ENCODE measurements around the gene AGA.

Gene AGA

GRCh38 chr4:177446586-177446985 lies 4.3 kb upstream of the AGA start:
- DNase-seq: no peak

GRCh38 chr4:177444911-177445736 lies 2.9 kb upstream of the AGA start:
- DNase-seq: no peak

GRCh38 chr4:177441061-177441802 lies 1.0 kb downstream of the AGA start:
- no peak for DNase-seq

- no peak for DNase-seq
Measured at GRCh38 chr4:177436456-177436855, 5.8 kb downstream of the AGA start.

GRCh38 chr4:177434667-177435066 lies 7.6 kb downstream of the AGA start:
- no peak for DNase-seq

GRCh38 chr4:177427192-177427591 lies 15.0 kb downstream of the AGA start:
- no peak for DNase-seq

- no peak for DNase-seq
Measured at GRCh38 chr4:177419434-177419833, 22.8 kb downstream of the AGA start.

GRCh38 chr4:177413656-177414055 lies 28.6 kb downstream of the AGA start:
- DNase-seq: no peak

GRCh38 chr4:177413076-177413475 lies 29.2 kb downstream of the AGA start:
- DNase-seq: no peak

- no peak for DNase-seq
Measured at GRCh38 chr4:177411996-177412395, 30.2 kb downstream of the AGA start.

- no peak for DNase-seq
Measured at GRCh38 chr4:177410566-177410965, 31.7 kb downstream of the AGA start.

GRCh38 chr4:177408023-177408422 lies 34.2 kb downstream of the AGA start:
- DNase-seq: no peak

GRCh38 chr4:177405508-177405907 lies 36.7 kb downstream of the AGA start:
- no peak for DNase-seq

GRCh38 chr4:177404986-177405385 lies 37.3 kb downstream of the AGA start:
- no peak for DNase-seq

GRCh38 chr4:177404342-177404741 lies 37.9 kb downstream of the AGA start:
- no peak for DNase-seq

GRCh38 chr4:177403746-177404145 lies 38.5 kb downstream of the AGA start:
- no peak for DNase-seq

GRCh38 chr4:177401658-177402273 lies 40.5 kb downstream of the AGA start:
- no peak for DNase-seq

GRCh38 chr4:177400030-177400429 lies 42.2 kb downstream of the AGA start:
- no peak for DNase-seq

- DNase-seq: no peak
Measured at GRCh38 chr4:177396352-177396751, 45.9 kb downstream of the AGA start.

- no peak for DNase-seq
Measured at GRCh38 chr4:177393236-177393635, 49.0 kb downstream of the AGA start.

GRCh38 chr4:177391953-177392352 lies 50.3 kb downstream of the AGA start:
- no peak for DNase-seq

- no peak for DNase-seq
Measured at GRCh38 chr4:177391287-177391686, 51.0 kb downstream of the AGA start.

GRCh38 chr4:177386278-177386815 lies 55.9 kb downstream of the AGA start:
- DNase-seq: no peak

Data from activated CD8-positive, alpha-beta memory T cell treated with anti-CD3 and anti-CD28 coated beads, Interleukin-2, amount 50 U/mL, for 48 hours (primary cell).